ENCODE results near the gene ZNF331.

ZNF331 gene

DNA sequence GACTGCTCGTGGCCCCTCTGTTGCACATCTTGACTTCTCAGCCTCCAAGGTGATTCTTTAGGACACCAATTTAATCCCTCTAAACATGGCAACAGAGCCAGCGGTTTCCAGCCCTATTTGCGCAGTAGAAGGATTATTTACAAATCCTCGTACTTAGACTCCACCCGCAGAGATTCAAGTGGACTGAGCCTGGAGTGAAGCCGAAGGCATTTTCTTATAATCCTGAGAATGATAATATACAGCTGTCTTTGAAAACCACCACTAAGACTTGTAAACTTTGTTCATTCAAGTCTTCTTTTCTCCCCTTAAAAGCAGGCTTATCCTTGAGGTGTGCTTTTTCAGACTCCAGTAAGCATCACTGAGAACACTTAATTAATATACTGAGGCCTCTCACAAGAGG, 89.0 kb downstream of the ZNF331 start:
- no peak for DNase-seq (ENCODE audit: low read depth in 2 of 2)
